GM15510 (cell line): ENCODE measurements around the gene POMGNT2.

Source experiments
- POLR2A ChIP-seq: IDR thresholded peaks from 3 replicates; pipeline ENCODE4 v1.6.1; 2011; ENCODE audit warnings: borderline replicate concordance; ENCODE audit not compliant: insufficient read length; ENCODE audit errors: extremely low read depth

The POMGNT2 gene

GRCh38 chr3:43091481-43091880 is 14.4 kb downstream of the POMGNT2 start:
- TF ChIP-seq POLR2A: no peak

DNA sequence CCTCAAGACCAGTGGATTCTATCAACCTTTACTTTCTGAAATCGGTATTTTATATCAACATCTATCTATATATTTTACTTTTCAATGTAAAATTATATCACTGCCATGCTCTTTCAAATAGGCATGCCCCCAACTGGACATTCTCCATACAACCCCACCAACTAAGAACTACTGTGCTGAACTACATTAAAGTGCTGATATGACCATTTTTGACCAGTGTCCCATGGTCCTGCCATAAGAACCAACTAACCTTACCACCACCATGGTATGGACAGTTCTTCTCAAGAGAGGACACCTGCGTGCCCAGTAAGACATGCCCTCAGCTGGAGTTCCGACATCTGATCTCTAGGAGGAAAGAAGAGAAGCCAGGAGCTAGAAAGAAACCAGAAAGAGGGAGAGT is 15.6 kb downstream of the POMGNT2 start:
- no peak for TF ChIP-seq POLR2A

GRCh38 chr3:43089081-43089480 is 16.8 kb downstream of the POMGNT2 start:
- TF ChIP-seq POLR2A: no peak

GRCh38 chr3:43087249-43087776 is 18.6 kb downstream of the POMGNT2 start:
- no peak for TF ChIP-seq POLR2A

DNA sequence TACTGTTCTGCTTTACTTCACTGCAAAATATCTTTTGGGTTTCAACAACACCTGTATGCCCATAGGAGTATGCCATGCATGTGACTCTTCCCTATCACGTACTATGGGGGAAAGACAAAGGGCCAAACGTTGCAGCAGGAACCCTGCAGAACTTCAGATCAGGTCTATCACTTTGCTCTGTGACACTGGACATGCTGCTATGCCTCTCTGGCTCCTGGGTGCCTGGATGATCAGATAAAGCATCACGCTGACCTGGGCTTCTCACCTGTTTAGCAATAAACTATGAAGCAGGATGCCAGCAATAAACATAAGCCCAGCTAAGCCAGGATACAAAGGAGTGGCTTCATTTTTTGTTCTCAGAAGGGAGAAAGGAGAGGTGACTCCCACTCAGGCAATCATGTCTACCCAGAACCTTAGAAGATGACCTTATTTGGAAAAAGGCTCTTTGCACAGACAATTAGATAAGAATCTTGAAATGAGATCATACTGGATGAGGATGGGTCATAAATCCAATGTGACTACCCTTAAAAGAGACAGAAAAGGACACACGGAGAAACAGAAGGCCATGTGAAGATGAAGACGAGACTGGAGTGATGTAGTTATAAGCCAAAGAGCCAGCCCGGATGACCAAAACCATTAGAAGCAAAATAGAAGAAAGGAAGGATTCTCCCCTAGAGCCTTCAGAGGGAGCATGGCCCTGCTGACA is 19.3 kb downstream of the POMGNT2 start:
- TF ChIP-seq POLR2A: no peak

DNA sequence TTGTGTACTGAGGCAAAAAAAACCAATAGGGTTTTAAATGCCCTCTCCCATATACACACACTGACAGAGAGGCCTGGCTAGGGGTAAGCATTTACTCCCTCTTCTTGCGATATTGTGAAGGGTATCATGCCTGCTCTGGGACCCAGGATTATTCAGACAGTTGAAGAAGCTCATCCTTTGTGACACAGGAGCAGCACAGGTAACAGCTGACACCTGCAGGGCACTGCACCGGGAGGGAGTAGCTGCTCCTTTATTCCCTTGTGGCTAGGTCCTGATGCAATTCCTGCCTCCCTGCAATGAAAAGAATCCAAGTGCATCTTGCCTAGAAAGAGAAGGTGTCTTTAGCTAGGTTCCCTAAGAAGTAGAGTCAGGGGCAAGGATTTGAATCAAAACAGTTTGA is 23.4 kb downstream of the POMGNT2 start:
- TF ChIP-seq POLR2A: no peak

DNA sequence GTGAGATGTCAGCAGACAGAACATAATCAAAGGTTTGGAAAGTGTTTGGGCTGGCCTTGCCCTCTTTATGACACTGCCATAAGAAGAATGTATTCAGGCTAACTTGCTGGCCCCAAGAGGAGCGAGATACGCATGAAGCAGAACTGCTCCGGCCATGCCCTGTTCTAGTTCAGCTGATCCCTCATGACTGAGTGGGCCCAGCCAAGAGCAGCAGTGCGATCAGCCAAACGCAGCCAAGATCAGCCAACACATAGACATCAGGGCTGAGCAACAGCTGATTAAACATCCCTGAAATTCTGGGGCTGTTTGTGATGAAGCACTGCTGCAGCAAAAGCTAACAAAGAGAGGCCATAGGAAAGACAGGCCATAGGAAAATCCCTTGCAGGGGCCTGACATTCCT is 24.1 kb downstream of the POMGNT2 start:
- no peak for TF ChIP-seq POLR2A

DNA sequence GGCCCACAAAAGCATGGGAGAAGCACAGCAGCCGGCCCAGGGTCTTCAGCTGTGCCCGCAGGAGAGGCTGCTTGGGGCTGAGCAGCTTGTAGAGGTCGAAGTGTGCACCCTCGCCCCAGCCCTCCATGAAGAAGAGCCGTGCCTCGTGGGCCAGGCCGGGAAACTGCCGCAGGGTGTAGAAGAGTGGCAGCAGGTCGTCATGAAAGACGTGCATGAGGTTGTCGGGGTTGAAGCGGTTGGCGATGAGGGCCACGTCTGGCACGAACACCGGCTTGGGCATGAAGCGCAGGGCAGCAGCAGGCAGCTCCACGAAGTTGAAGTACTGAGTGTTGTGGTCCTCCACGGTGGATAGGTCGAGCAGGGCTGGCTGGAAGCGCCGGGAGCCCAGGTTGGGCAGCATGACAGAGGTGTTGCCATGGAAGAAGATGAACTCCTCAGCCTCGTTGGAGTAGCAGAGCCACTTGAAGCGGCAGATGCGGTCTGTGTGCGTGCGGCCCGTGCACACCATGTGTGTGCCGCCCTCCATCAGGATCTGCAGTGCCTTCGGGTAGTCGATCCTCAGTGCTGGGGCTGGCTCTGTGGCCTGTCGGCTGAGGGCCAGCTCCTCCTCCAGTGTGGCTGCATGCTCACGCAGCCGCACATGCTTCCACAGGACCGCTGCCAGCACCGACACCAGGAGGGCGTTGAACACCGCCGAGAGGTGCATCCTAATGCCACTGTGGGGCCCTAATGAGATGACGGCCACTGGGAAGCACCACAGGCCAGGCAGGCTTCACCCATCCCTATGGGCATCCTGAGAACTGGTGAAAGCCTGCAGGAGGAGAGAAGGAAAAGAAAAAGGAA is 24.9 kb downstream of the POMGNT2 start:
- no peak for TF ChIP-seq POLR2A

- TF ChIP-seq POLR2A: no peak
Observed at GRCh38 chr3:43079536-43080332, 26.1 kb downstream of the POMGNT2 start.

- no peak for TF ChIP-seq POLR2A
Observed at GRCh38 chr3:43077707-43078106, 28.2 kb downstream of the POMGNT2 start.

DNA sequence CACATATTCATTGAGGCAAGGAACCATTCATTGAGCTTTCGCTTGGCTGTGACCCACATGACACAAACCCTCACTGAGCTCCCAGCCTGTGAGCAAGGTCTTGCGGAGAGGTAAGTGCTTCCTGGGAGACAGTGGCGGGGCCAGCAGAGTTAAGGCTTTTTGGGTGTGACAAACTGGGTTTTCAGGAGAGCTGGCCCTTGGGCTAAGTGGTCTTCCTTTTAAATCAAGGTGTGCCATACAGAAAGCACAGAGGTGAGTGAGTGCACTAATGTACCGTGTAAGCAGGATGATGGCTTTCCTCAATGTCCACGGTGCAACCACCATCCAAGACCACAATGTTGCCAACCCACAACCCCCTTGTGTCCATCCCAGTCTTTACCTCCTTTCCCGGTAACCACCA is 28.6 kb downstream of the POMGNT2 start:
- no peak for TF ChIP-seq POLR2A

DNA sequence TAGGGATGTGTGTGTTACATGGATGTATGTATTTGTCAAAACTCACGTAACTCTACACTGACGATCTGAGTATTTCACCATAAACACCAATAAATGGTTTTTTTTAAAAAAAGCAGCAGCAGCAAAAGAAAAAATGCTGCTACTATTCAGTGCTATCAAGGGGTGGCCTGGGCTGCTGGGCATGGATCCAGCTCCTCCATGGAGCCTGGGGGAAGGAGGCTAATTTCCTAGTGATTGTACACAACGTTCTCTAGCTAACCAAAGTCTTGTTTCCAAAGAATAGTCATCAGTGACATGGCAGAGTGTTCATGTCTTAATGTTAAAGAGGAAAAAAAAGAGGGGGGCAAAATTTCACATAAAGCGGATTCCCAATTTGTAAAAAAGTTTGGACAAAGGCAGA is 29.0 kb downstream of the POMGNT2 start:
- TF ChIP-seq POLR2A: no peak

DNA sequence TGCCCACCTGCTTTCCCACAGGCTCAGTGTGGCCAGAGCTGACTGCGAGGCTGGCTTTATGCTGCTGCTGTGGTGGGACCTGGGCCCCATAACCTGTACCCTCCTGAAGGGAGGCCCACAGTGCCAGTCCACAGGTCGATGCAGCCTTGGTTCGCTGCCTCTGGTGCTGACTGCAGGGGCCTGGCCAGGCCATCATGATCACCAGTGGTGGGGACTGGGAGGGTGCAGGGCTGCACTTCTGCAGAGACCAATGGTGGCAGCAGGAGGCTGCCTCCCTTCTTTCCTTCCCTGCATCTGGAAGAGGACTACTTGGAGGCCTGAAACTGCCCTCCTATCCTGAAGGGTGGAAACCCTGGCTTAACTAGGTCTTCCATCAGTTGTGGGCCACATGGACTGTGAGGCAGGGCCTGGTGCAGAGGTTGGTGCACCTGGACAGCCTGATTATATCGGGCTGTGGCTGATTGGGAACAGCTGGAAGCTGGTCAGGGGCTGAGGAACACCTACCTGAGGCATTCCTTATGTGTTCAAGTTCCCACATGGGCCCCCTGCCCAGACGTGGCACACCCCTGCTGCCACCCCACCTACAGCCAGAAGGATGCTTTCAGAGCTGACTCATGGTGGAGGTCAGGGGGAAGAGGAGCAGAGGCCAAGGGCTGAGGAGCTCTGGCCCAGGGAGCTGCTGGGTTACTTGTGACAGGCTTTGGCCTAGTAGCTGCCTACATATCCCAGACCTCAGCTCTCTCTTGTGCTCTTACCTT is 29.8 kb downstream of the POMGNT2 start:
- TF ChIP-seq POLR2A: no peak
